GM12878 (cell line): ENCODE measurements around the gene HDAC8. TPM values are rescaled to one million over a fixed set of nuclear protein-coding genes. Genes with fewer than 3 reads are reported as not detected.

ENCODE experiments used
- ATAC-seq: fragments of 200-7000 bp; cut with Tn5 transposase; 3 replicates; pipeline ENCODE4 v1.9.1; 2020; ENCODE audit warnings: mild to moderate bottlenecking, moderate library complexity
- BruUV-seq: library from RNA; stranded (reverse); fragments of 400-500 nt; replicated peaks from 2 replicates; lab custom pipeline; 2021; lab: Mats Ljungman, UMichigan
- CTCF ChIA-PET: fragments of 300-600 bp; sonication (Branson Sonifier 250); formaldehyde crosslinking; extraction: SDS; loops from one replicate; lab custom pipeline; 2021; ENCODE audit warnings: inconsistent platforms; lab: Yijun Ruan, JAX
- POLR2A ChIA-PET: fragments of 350-600 bp; formaldehyde crosslinking; extraction: SDS; loops from one replicate; lab custom pipeline; 2021; ENCODE audit warnings: inconsistent platforms; lab: Charles Lee
- RAD21 ChIA-PET: fragments of 300-600 bp; sonication (Branson Sonifier 250); formaldehyde crosslinking; loops from one replicate; lab custom pipeline; 2023; ENCODE audit warnings: antibody characterized with exemption; ENCODE audit not compliant: unreplicated experiment; lab: Charles Lee
- SMC1A ChIA-PET: fragments of 300-600 bp; sonication (Branson Sonifier 250); formaldehyde crosslinking; loops from one replicate; lab custom pipeline; 2023; ENCODE audit not compliant: unreplicated experiment, uncharacterized antibody; lab: Charles Lee
- DNase-seq: peaks from one replicate; pipeline ENCODE4 v3.0.0-alpha.2; 2011; ENCODE audit warnings: low read depth, low spot score
- FAIRE-seq: peaks from 3 replicates; lab custom pipeline; 2011; peaks lifted over from hg19 to GRCh38; lab: Jason Lieb, UNC
- H2AFZ ChIP-seq: 2 replicates; pipeline ENCODE4 v1.6.0; 2011; ENCODE audit warnings: low read depth, low read length, control low read depth; ENCODE audit not compliant: control insufficient read depth
- H3K27ac ChIP-seq: 2 replicates; pipeline ENCODE4 v1.5.1; 2011; ENCODE audit warnings: control low read depth; ENCODE audit not compliant: control insufficient read depth, insufficient read depth
- H3K27me3 ChIP-seq, 2 experiments: replicated peaks in 1 of 2; 2 replicates each; pipeline versions ENCODE4 v1.6.0 to v1.6.1; 2011; ENCODE audit warnings: low read length in 1 of 2; ENCODE audit not compliant: control insufficient read depth in 2 of 2, insufficient read depth in 2 of 2
- H3K36me3 ChIP-seq, 2 experiments: 2 replicates each; pipeline ENCODE4 v1.5.1; 2011; ENCODE audit warnings: low read length in 1 of 2; ENCODE audit not compliant: control insufficient read depth in 2 of 2, insufficient read depth in 2 of 2
- H3K4me1 ChIP-seq: 2 replicates; pipeline ENCODE4 v1.6.1; 2011; ENCODE audit warnings: mild to moderate bottlenecking, low read length, moderate library complexity, mixed read lengths; ENCODE audit not compliant: control insufficient read depth, insufficient read depth
- H3K4me2 ChIP-seq: 2 replicates; pipeline ENCODE4 v1.6.0; 2011; ENCODE audit warnings: control low read depth; ENCODE audit not compliant: control insufficient read depth, insufficient read depth
- H3K4me3 ChIP-seq: fragments of 200-600 bp; sonication (generic); 2 replicates; pipeline ENCODE4 v1.5.1; 2016
- H3K79me2 ChIP-seq: 2 replicates; pipeline ENCODE4 v1.6.0; 2011; ENCODE audit warnings: low read length; ENCODE audit not compliant: control insufficient read depth, insufficient read depth
- H3K9ac ChIP-seq: 2 replicates; pipeline ENCODE4 v1.8.0; 2011; ENCODE audit warnings: low read length, control low read depth, mixed read lengths; ENCODE audit not compliant: control insufficient read depth, insufficient read depth
- H3K9me3 ChIP-seq: replicated peaks from 3 replicates; pipeline ENCODE4 v1.5.1; 2011; ENCODE audit warnings: mild to moderate bottlenecking, low read length; ENCODE audit not compliant: control insufficient read depth, insufficient read depth
- H4K20me1 ChIP-seq: 2 replicates; pipeline ENCODE4 v1.6.0; 2011; ENCODE audit not compliant: control insufficient read depth, insufficient read depth
- BACH1 ChIP-seq: fragments of 450-650 bp; IDR thresholded peaks from 2 replicates; pipeline ENCODE4 v1.6.1; 2017; ENCODE audit warnings: mild to moderate bottlenecking, borderline replicate concordance
- CBX3 ChIP-seq: fragments of 200-600 bp; sonication (generic); IDR thresholded peaks from 2 replicates; pipeline ENCODE4 v1.6.1; 2016; ENCODE audit warnings: low read depth, borderline replicate concordance
- FOXK2 ChIP-seq: fragments of 450-650 bp; IDR thresholded peaks from 2 replicates; pipeline ENCODE4 v1.6.1; 2017; ENCODE audit warnings: mild to moderate bottlenecking, moderate library complexity
- FOXM1 ChIP-seq: IDR thresholded peaks from 2 replicates; pipeline ENCODE4 v1.6.1; 2012; ENCODE audit warnings: low read depth, mild to moderate bottlenecking, inconsistent platforms, low read length, moderate library complexity
- HDGF ChIP-seq: fragments of 450-650 bp; IDR thresholded peaks from 2 replicates; pipeline ENCODE4 v1.6.1; 2016; ENCODE audit warnings: antibody characterized with exemption
- IRF3 ChIP-seq: fragments of 450-650 bp; IDR thresholded peaks from 2 replicates; pipeline ENCODE4 v1.6.1; 2014; ENCODE audit warnings: mild to moderate bottlenecking
- JUNB ChIP-seq: IDR thresholded peaks from 2 replicates; pipeline ENCODE4 v1.6.1; 2016; ENCODE audit warnings: antibody characterized with exemption, mild to moderate bottlenecking
- NBN ChIP-seq: fragments of 450-650 bp; IDR thresholded peaks from 2 replicates; pipeline ENCODE4 v1.6.1; 2016
- POLR2A ChIP-seq: IDR thresholded peaks from 2 replicates; pipeline ENCODE4 v1.6.1; 2011; ENCODE audit warnings: low read depth, mild to moderate bottlenecking, low read length
- TARDBP ChIP-seq: IDR thresholded peaks from 2 replicates; pipeline ENCODE4 v1.6.1; 2016; ENCODE audit warnings: borderline replicate concordance
- YBX1 ChIP-seq: fragments of 450-650 bp; IDR thresholded peaks from 2 replicates; pipeline ENCODE4 v1.6.1; 2016; ENCODE audit warnings: antibody characterized with exemption
- ZNF24 ChIP-seq: fragments of 450-650 bp; IDR thresholded peaks from 2 replicates; pipeline ENCODE4 v1.6.1; 2017; ENCODE audit warnings: antibody characterized with exemption, mild to moderate bottlenecking
- WGBS: methylation state at CpG from one replicate; pipeline ENCODE4 v1.1.6; 2016; ENCODE audit warnings: low lambda C conversion rate; ENCODE audit not compliant: insufficient replicate concordance, insufficient coverage; ENCODE audit errors: missing lambda C conversion rate; 5-methylcytosine and 5-hydroxymethylcytosine counted together
- in situ Hi-C: fragments of 300-500 bp; cut with MboI; formaldehyde crosslinking; loops from 9 replicates; pipeline ENCODE4 v1.14.3; 2018; ENCODE audit warnings: mixed read lengths
- intact Hi-C: fragments of 100-400 bp; cut with micrococcal nuclease; formaldehyde crosslinking; loops from one replicate; pipeline ENCODE4 v1.14.2; 2022; ENCODE audit not compliant: unreplicated experiment
- polyA plus RNA-seq, 11 experiments: library from polyadenylated mRNA; depleted of rRNA in 4 of 11; unstranded in 6 of 11; stranded (reverse) in 5 of 11; fragments of >200 nt; fragmentation: Nextera tagmentation in 4 of 11; fragmentation: Illumina TruSeq in 1 of 11; extraction: Ambion mirVana in 4 of 11; extraction: Trizol in 1 of 11; gene quantifications; 1 replicate in 1 of 11; 2 replicates in 10 of 11; pipeline versions ENCODE4 v1.2.1 to v1.2.3, GENCODE V29; 2011 to 2016; ENCODE audit warnings: inconsistent platforms in 2 of 11, missing spikeins in 2 of 11, low read depth in 1 of 11
- total RNA-seq, 4 experiments: library from RNA; depleted of rRNA in 3 of 4; stranded (reverse); fragments of >200 nt in 3 of 4; fragmentation: Illumina TruSeq in 1 of 4; extraction: Trizol in 1 of 4; gene quantifications; 2 replicates each; pipeline versions ENCODE4 v1.2.1 to v1.2.3, GENCODE V29; 2013 to 2021

Gene HDAC8
- total and polyA plus RNA-seq, 10 of the 15 experiments (the other 5 are each of a cell fraction or from before 2014, with no cell fraction given) = 18.1 to 34.7 (median 29.1) TPM

- Histone ChIP-seq H3K9ac (no peak overlapping the region), H3K9me3 (no peaks in the 10 kb centered on the region; the same call in 2 of the 3 replicates), H2AFZ (no peak overlapping the region), H3K79me2 (no peaks in the 10 kb centered on the region), H3K4me2 (no peak overlapping the region), H3K27ac (no peak overlapping the region), H3K27me3 (no peaks in the 10 kb centered on the region), H3K4me3 (no peak overlapping the region), H4K20me1 (no peaks in the 10 kb centered on the region), H3K4me1 (no peaks in the 10 kb centered on the region), H3K36me3 (peaks cover 0 to 2% of the 10 kb centered on the region in 2 experiments; a peak in 2 of 4 replicates)
- in situ Hi-C loops (no loop called here), intact Hi-C loops (no loop called here)
- ChIA-PET CTCF (interaction anchor here (0.7 kb wide), 1 partner anchor 49 kb away, joined by 3 read pairs; no protein-coding TSS in a partner anchor), POLR2A (no interaction called here), SMC1A (interaction anchor here (0.9 kb wide), 1 partner anchor 9 kb away, joined by 3 read pairs; no protein-coding TSS in a partner anchor), RAD21 (no interaction called here)
- ATAC-seq = no peak
- 36% methylated on average over 1 of the region's 1 CpG for WGBS
- no TSS peak for BruUV-seq
- no peak for TF ChIP-seq CBX3
- no peak for TF ChIP-seq NBN
- TF ChIP-seq TARDBP = no peak
- TF ChIP-seq ZNF24 = no peak
- TF ChIP-seq FOXK2 = no peak
- TF ChIP-seq IRF3 = no peak
- TF ChIP-seq HDGF = no peak
- no peak for TF ChIP-seq POLR2A
- TF ChIP-seq YBX1 = no peak
- TF ChIP-seq BACH1 = no peak
- TF ChIP-seq FOXM1 = no peak
- no peak for TF ChIP-seq JUNB
- DNase-seq = no peak
- FAIRE-seq = no peak
Measured at GRCh38 chrX:72487661-72488060, 85.0 kb downstream of the HDAC8 start.
